Epithelial cell of proximal tubule (primary cell): Measurements from ENCODE around the gene NHLH1. TPM values are rescaled to one million over a fixed set of nuclear protein-coding genes. Genes with fewer than 3 reads are reported as not detected.

ENCODE experiments used
- DNase-seq: peaks from one replicate; pipeline ENCODE4 v3.0.0-alpha.2; 2011; ENCODE audit warnings: low read depth
- H3K4me3 ChIP-seq: 2 replicates; pipeline ENCODE4 v1.5.1; 2011; ENCODE audit warnings: low read depth, mild to moderate bottlenecking, low read length
- CTCF ChIP-seq: conservative IDR thresholded peaks from 2 replicates; pipeline ENCODE4 v1.5.1; 2012; ENCODE audit warnings: low read depth, mild to moderate bottlenecking, low read length
- total RNA-seq: library from RNA; depleted of rRNA; stranded (reverse); fragments of >200 nt; gene quantifications from 2 replicates; pipeline ENCODE4 v1.2.3, GENCODE V29; 2015

Gene NHLH1
- total RNA-seq, 1 donor from 2014 or later = not detected

DNA sequence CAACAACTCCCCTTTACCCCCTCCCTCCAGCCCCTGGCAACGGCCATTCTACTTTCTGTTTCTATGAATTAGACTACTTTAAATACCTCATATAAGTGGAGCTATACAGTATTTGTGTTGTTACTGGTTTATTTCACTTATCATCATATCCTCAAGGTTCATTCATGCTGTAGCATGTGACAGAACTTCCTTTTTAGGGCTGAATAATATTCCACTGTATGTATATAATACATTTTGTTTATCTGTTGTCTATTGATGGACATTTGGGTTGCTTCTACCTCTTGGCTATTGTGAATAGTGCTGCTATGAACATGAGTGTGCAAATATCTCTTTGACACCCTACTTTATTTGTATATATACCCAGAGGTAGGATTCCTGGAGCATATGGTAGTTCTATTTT lies 2.2 kb downstream of the NHLH1 start:
- no peak for TF ChIP-seq CTCF
- no peak overlapping the region for H3K4me3 ChIP-seq
- DNase-seq = no peak

GRCh38 chr1:160370561-160371345 lies 3.9 kb downstream of the NHLH1 start:
- no peak for TF ChIP-seq CTCF
- no peak overlapping the region for H3K4me3 ChIP-seq
- DNase-seq = no peak

DNA sequence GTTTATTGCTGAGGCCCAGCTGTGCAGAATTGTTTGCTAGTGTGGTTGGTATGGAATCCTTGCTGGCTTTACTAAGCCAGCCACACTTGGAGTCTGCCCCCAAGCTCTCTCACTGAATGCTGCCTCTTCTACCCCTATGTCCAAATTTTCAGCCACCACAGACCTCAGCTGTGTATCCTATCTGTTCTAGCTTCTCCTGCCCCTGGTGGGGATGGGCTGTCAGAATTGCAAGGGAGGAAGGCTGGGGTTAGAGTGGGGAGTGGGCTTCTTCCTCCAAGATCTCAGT lies 4.4 kb downstream of the NHLH1 start:
- TF ChIP-seq CTCF = no peak
- no peak overlapping the region for H3K4me3 ChIP-seq
- DNase-seq = no peak

DNA sequence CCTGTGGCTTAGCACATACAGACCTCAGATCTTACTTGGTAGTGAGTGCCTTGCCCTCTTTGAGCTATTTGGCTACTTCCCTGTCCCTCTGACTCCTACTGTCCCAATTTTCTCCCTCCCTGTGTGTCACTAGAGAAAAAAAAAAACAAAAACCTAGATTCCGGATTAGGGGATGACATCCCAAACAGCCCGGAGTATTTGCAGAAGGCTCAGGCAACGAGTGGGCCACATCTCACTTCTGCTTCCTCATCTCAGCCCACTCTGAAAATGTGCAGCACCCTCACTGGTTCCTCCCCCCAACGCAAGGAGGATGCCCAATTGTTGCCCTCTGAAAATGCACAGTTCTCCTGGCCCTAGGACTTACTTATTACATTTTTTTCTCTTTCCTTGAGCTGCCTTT lies 4.9 kb downstream of the NHLH1 start:
- no peak overlapping the region for H3K4me3 ChIP-seq
- TF ChIP-seq CTCF = no peak
- DNase-seq = no peak

DNA sequence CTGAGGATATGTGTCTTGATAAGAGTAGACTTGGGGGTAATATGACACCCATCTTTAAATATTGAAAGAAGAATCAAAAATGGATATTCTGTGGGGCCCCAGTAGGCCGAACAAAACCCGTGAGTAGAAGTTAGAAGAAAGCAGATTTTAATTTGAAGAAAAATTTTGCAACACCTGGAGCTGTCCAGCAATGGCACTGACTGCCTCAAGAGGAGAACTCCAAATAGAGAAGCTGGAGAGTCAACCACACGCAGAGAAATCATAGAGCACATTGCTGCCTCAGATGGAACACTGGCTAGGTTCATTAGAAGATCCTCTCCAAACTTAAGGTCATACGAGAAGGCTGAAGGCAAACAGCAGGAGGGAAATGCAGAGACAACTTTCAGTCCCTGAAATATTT lies 6.8 kb downstream of the NHLH1 start:
- no peak for TF ChIP-seq CTCF
- DNase-seq = no peak
- no peak overlapping the region for H3K4me3 ChIP-seq

DNA sequence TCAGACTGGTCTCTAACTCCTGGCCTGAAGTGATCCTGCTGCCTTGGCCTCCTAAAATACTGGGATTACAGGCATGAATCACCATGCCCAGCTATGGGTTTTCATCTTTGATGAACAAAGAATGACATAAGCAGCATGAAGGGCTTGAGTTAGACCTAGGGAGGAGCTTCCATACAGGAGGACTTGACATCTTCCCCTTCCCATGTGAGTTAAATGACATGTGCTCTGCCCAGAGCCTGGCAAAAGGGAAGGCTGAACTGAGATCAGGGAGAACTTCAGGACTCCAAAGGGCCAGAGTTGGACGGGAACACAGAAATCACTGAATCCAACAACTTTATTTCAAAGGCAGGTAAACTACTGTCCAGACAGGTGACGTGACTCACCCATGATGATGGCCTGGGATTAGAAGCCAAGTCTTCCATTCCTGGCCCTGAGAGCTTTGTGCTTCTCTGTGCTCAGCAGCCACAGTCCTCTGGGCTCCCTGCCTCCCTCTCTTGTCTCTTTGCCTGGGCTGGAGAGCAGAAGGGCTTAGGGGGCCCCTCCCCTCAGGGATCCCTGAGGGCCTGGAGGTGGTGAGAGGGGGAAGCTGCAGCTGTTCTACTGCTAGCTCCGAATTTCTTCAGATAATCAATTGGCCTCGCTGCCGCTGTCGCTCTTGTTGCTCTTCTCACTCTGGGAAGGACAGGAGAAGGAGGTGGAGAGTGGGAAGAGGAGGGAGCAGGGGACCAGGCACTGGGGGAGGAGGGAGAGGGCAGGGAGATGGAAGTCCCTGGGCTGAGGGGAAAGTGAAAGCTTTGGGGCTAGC lies 7.6 kb downstream of the NHLH1 start:
- DNase-seq = no peak
- no peak for TF ChIP-seq CTCF
- no peak overlapping the region for H3K4me3 ChIP-seq
